GM10266 (cell line): ENCODE measurements around the gene N4BP2L1.

ENCODE experiments used
- DNase-seq: peaks from one replicate; pipeline ENCODE4 v3.0.0; 2012; ENCODE audit errors: extremely low spot score
- CTCF ChIP-seq: IDR thresholded peaks from 2 replicates; pipeline ENCODE4 v1.5.1; 2012; ENCODE audit warnings: mild to moderate bottlenecking, low read depth; ENCODE audit not compliant: control insufficient read depth, insufficient read depth; ENCODE audit errors: missing control alignments

Gene N4BP2L1

GRCh38 chr13:32409561-32410421, 18.1 kb downstream of the N4BP2L1 start:
- no peak for TF ChIP-seq CTCF
- DNase-seq = no peak

- DNase-seq = no peak
- TF ChIP-seq CTCF = no peak
These were observed 19.0 kb downstream of the N4BP2L1 start for GRCh38 chr13:32409001-32409313.

- DNase-seq = no peak
- no peak for TF ChIP-seq CTCF
These were observed 19.5 kb downstream of the N4BP2L1 start for GRCh38 chr13:32408296-32409000.

GRCh38 chr13:32407854-32408253, 20.1 kb downstream of the N4BP2L1 start:
- no peak for DNase-seq
- TF ChIP-seq CTCF = no peak

GRCh38 chr13:32403108-32403507, 24.8 kb downstream of the N4BP2L1 start:
- no peak for DNase-seq

GRCh38 chr13:32391101-32391619, 36.8 kb downstream of the N4BP2L1 start:
- DNase-seq = no peak
- no peak for TF ChIP-seq CTCF

More at GRCh38 chr13:32403108-32403507, 24.8 kb downstream of the N4BP2L1 start:
- TF ChIP-seq CTCF = no peak

- TF ChIP-seq CTCF = no peak
- DNase-seq = no peak
These were observed 37.4 kb downstream of the N4BP2L1 start for GRCh38 chr13:32390484-32390883.
